Tibial nerve (tissue), 4 donors: Measurements from ENCODE around the gene CYBA.

Experiments used
- CTCF ChIP-seq, 5 experiments: fragments of 200-600 bp in 3 of 5; fragments of 450-650 bp in 2 of 5; sonication (generic) in 3 of 5; IDR thresholded peaks; one replicate each; pipeline ENCODE4 v1.5.1; 2016 to 2019; ENCODE audit warnings: antibody characterized with exemption in 5 of 5, mild to moderate bottlenecking in 3 of 5, moderate library complexity in 2 of 5
- EP300 ChIP-seq, 2 donors: sonication (generic); formaldehyde crosslinking; IDR thresholded peaks; one replicate each; pipeline ENCODE4 v1.6.1; 2017; ENCODE audit warnings: antibody characterized with exemption in 2 of 2, mild to moderate bottlenecking in 1 of 2
- POLR2A ChIP-seq, 2 donors: fragments of 450-650 bp; IDR thresholded peaks; one replicate each; pipeline ENCODE4 v1.6.1; 2017; ENCODE audit warnings: antibody characterized with exemption in 2 of 2, mild to moderate bottlenecking in 2 of 2, moderate library complexity in 2 of 2

- TF ChIP-seq CTCF (IDR thresholded peaks at IDR 0.05), result no peak
- TF ChIP-seq EP300 (IDR thresholded peaks at IDR 0.05), result no peak
- TF ChIP-seq POLR2A (IDR thresholded peaks at IDR 0.05), result no peak
Measured at GRCh38 chr16:88645941-88646340, 4.9 kb downstream of the CYBA start.
